ENCODE measurements around the gene TEF.

DNA sequence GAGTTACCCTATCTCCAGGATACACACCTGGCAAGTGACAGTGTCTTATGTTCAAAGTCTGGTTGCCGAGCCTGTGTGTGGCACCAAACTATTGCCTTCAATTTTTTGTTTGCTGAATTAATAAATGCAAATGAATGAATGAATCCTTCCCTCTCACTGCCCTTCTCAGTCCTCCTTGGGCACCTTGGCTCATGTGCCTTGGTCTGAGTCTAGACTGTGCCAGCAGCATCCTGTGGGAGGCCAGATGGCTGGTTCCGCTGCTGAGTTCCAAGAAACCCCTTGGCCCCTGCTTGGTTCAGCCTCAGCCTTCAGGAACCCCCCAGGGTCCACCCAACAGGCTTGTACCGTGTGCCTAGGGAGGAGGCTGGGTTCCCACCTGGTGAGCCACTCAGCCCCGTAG lies 33.8 kb downstream of the TEF start:
- TF ChIP-seq, protein P1, sequence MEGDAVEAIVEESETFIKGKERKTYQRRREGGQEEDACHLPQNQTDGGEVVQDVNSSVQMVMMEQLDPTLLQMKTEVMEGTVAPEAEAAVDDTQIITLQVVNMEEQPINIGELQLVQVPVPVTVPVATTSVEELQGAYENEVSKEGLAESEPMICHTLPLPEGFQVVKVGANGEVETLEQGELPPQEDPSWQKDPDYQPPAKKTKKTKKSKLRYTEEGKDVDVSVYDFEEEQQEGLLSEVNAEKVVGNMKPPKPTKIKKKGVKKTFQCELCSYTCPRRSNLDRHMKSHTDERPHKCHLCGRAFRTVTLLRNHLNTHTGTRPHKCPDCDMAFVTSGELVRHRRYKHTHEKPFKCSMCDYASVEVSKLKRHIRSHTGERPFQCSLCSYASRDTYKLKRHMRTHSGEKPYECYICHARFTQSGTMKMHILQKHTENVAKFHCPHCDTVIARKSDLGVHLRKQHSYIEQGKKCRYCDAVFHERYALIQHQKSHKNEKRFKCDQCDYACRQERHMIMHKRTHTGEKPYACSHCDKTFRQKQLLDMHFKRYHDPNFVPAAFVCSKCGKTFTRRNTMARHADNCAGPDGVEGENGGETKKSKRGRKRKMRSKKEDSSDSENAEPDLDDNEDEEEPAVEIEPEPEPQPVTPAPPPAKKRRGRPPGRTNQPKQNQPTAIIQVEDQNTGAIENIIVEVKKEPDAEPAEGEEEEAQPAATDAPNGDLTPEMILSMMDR (IDR thresholded peaks at IDR 0.05; ENCODE audit: insufficient read depth, low read length): no peak
- TF ChIP-seq POLR2AphosphoS5 (IDR thresholded peaks at IDR 0.05; ENCODE audit: low read depth): no peak
- TF ChIP-seq, protein P2, sequence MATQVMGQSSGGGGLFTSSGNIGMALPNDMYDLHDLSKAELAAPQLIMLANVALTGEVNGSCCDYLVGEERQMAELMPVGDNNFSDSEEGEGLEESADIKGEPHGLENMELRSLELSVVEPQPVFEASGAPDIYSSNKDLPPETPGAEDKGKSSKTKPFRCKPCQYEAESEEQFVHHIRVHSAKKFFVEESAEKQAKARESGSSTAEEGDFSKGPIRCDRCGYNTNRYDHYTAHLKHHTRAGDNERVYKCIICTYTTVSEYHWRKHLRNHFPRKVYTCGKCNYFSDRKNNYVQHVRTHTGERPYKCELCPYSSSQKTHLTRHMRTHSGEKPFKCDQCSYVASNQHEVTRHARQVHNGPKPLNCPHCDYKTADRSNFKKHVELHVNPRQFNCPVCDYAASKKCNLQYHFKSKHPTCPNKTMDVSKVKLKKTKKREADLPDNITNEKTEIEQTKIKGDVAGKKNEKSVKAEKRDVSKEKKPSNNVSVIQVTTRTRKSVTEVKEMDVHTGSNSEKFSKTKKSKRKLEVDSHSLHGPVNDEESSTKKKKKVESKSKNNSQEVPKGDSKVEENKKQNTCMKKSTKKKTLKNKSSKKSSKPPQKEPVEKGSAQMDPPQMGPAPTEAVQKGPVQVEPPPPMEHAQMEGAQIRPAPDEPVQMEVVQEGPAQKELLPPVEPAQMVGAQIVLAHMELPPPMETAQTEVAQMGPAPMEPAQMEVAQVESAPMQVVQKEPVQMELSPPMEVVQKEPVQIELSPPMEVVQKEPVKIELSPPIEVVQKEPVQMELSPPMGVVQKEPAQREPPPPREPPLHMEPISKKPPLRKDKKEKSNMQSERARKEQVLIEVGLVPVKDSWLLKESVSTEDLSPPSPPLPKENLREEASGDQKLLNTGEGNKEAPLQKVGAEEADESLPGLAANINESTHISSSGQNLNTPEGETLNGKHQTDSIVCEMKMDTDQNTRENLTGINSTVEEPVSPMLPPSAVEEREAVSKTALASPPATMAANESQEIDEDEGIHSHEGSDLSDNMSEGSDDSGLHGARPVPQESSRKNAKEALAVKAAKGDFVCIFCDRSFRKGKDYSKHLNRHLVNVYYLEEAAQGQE (IDR thresholded peaks at IDR 0.05; ENCODE audit: insufficient replicate concordance, low read depth): no peak
- TF ChIP-seq SPI1 (IDR thresholded peaks at IDR 0.05; ENCODE audit: borderline replicate concordance, low read depth): no peak
- no peak for TF ChIP-seq GABPA (IDR thresholded peaks at IDR 0.05; ENCODE audit: low read depth)
